HG02938 (cell line): ENCODE measurements around the gene MAP3K13.

Experiments
- ATAC-seq: cut with Tn5 transposase; IDR thresholded peaks from one replicate; pipeline ENCODE4 v1.9.1; 2021; ENCODE audit warnings: mild to moderate bottlenecking, moderate library complexity; ENCODE audit not compliant: unreplicated experiment

The MAP3K13 gene

GRCh38 chr3:185503521-185503920 lies 140.6 kb downstream of the MAP3K13 start:
- ATAC-seq, result no peak

- ATAC-seq, result no peak
Measured at GRCh38 chr3:185504636-185505035, 141.7 kb downstream of the MAP3K13 start.

DNA sequence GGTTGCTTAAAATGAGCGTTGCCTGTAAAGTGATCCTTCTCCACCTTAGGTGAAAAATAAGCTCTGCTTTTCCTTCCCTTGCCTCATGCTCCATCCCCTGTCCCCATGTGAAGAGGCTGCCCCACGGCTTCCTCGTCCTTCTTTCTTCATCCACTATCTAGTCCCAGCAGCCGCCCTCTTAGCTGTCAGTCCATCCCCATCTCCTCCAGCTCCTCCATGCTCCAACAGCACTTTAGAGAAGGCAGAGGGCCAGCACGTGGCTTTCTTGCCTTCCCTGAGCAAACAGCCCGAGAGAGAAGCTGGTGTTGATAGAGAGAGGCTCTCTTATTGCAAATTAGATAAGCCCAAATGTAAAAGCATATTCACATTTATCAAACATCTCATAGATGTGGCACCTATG lies 144.9 kb downstream of the MAP3K13 start:
- no peak for ATAC-seq

DNA sequence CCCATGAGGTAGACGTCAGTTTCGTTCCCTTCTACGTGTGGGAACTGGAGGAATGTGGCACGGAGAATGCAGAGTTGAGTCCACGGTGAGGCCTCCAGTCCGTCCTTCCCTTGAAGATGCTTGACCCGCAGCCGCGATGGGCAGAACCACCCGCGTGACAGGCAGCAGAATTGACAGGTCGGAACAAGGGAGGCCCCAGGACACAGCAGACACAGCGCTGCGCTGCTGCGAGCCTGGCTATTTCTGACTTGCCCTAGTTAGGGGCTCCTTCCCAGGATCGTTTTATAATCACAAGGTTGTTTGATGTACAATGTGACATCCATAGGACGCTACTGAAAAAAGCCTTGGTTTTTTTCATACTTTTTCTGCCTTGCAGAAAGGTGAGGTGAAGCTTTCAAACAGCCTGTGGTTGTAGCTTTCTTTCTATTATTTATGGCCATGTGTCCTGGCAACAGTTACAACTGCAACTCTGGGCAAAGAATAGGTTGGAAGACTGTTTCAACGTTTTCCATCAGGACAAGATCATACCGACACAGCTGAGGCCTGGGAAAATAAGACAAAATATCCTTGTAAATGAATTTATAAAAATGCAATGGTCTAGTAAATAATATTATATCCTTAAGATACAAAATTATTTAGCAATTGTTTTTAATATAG lies 145.5 kb downstream of the MAP3K13 start:
- ATAC-seq, result no peak

DNA sequence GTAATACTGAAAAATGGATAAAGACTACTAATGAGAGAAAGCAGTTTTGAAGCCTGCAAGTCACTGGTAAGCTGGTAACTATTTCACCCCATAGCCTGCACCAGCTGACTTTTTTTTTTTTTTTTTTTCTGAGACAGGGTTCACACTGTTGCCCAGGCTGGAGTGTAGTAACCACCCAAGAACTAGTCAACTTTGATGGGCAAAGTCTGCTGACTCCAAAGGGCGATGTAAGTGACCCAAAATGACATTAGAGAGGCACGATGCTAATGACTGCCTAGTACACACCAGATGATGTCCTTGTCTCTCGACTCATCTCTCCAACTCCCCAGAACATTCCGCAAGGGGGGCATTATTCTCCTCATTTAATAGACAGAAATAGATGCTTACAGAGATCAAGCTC lies 148.8 kb downstream of the MAP3K13 start:
- ATAC-seq, result no peak

- no peak for ATAC-seq
Measured at GRCh38 chr3:185517387-185518130, 154.6 kb downstream of the MAP3K13 start.

GRCh38 chr3:185519021-185519420 lies 156.1 kb downstream of the MAP3K13 start:
- ATAC-seq, result no peak

- ATAC-seq, result no peak
Measured at GRCh38 chr3:185521349-185522138, 158.6 kb downstream of the MAP3K13 start.

GRCh38 chr3:185526349-185526951 lies 163.5 kb downstream of the MAP3K13 start:
- no peak for ATAC-seq

- ATAC-seq, result no peak
Measured at GRCh38 chr3:185527364-185527763, 164.4 kb downstream of the MAP3K13 start.

- no peak for ATAC-seq
Measured at GRCh38 chr3:185528532-185528931, 165.6 kb downstream of the MAP3K13 start.

DNA sequence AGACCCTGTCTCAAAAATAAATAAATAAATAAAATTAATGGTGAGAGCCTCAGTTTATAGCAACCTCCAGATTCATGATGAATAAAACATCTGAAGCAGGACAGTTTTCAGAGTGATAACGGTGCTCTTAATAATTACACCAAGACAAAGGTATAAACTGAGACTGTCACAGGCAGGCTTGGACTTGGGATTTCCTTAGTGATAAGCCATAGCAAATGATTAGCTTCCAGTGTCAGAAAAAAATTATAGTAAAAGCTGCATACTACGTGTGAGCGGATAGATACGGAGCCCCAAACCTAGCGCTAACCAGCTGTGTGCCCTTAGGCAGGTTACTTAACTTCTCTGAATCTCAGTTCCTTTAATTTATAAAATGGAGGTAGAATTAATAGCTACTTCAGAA lies 167.9 kb downstream of the MAP3K13 start:
- ATAC-seq, result no peak

DNA sequence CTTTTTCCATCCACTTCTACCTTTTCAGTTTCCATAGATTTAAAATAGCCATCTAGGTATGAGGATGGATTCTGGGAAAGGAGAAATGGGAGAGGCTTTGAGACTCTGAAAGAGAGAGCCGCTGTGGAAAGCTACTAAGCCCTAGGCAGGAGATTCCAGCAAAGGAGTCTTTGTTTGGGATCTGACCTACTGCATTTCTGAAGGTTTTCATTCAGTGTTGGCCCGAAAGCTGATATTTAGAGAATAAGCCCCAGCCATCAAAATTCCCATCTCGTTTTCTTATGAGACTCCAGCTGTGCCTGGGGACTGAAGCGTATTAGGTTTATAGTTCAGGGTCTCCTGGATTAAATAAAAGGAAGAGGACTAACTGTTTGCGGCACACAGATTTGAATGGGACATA lies 170.0 kb downstream of the MAP3K13 start:
- ATAC-seq, result no peak

- ATAC-seq, result no peak
Measured at GRCh38 chr3:185534511-185534910, 171.6 kb downstream of the MAP3K13 start.

GRCh38 chr3:185537369-185537970 lies 174.5 kb downstream of the MAP3K13 start:
- peak; percentile 98 for ATAC-seq
